Measurements from ENCODE around the gene COL16A1. TPM values are rescaled to one million over a fixed set of nuclear protein-coding genes. Genes with fewer than 3 reads are reported as not detected.

The COL16A1 gene
- total and polyA plus RNA-seq, 2 of the 4 experiments (the other 2 are of a cell fraction) = 34.2 to 62.8 TPM

- no peak for ATAC-seq (ENCODE audit: low read depth)
- no peak overlapping the region for H3K27ac ChIP-seq (ENCODE audit: insufficient read depth, low read length)
- BruUV-seq (replicated peaks) = no TSS peak
- intact Hi-C loops (cut with micrococcal nuclease) = no loop called here
- POLR2A ChIA-PET (ENCODE audit: unreplicated experiment) = no interaction called here
- dilution Hi-C loops (cut with HindIII; ENCODE audit: low sequenced_read_pairs, unreplicated experiment) = no loop called here
- H3K18ac ChIP-seq (ENCODE audit: low read depth, low read length) = no peak overlapping the region
- no peak overlapping the region for H2BK120ac ChIP-seq (ENCODE audit: low read depth, low read length)
- no peak overlapping the region for H4K8ac ChIP-seq (ENCODE audit: low read depth in 2 of 2, low read length in 2 of 2)
- peaks cover 29% of the 10 kb centered on the region for H3K9me1 ChIP-seq (ENCODE audit: insufficient read depth, low read length)
- no peaks in the 10 kb centered on the region for H4K20me1 ChIP-seq (ENCODE audit: insufficient read depth, low read length)
- H4K91ac ChIP-seq (ENCODE audit: insufficient read depth, low read depth, low read length) = no peak overlapping the region
- H2BK15ac ChIP-seq (ENCODE audit: low read depth, low read length) = no peak overlapping the region
- no peak for DNase-seq
- WGBS, 2 experiments (ENCODE audit: extremely low coverage in 2 of 2, insufficient read length in 1 of 2) = 85% methylated on average over 12 of the region's 12 CpGs; no CpG with 5 or more reads in 1 of the 2 experiments
- H2AK9ac ChIP-seq (replicated peaks; ENCODE audit: low read depth, low read length, poor library complexity) = no peak overlapping the region
- no peak for TF ChIP-seq CHD1 (IDR thresholded peaks at IDR 0.05; ENCODE audit: low read depth, low read length)
- TF ChIP-seq POLR2A (IDR thresholded peaks at IDR 0.05; ENCODE audit: low read depth, low read length) = no peak
- H3K4ac ChIP-seq (ENCODE audit: low read depth, low read length) = no peak overlapping the region; the same call in 1 of the 2 replicates
- H2BK5ac ChIP-seq (ENCODE audit: low read depth, low read length, poor library complexity, severe bottlenecking) = no peak overlapping the region
- no peak overlapping the region for H3K56ac ChIP-seq (ENCODE audit: extremely low read depth, insufficient read depth, low read length)
- in situ Hi-C loops (cut with MboI; ENCODE audit: low sequenced_read_pairs) = no loop called here
- no peak overlapping the region for H2AFZ ChIP-seq (replicated peaks; ENCODE audit: low read length, poor library complexity)
- CTCF ChIA-PET = no interaction called here
- H2BK20ac ChIP-seq (ENCODE audit: low read depth, low read length) = no peak overlapping the region
- H4K5ac ChIP-seq (ENCODE audit: low read depth, low read length) = no peak overlapping the region
- peak overlapping the region; percentile 13; the same call in 1 of the 2 replicates for H2AK5ac ChIP-seq (ENCODE audit: low read depth, low read length)
- H3K4me2 ChIP-seq (ENCODE audit: low read depth, low read length) = no peak overlapping the region
- no peak overlapping the region for H3K9ac ChIP-seq (ENCODE audit: low read depth, low read length)
- no peak overlapping the region for H3K14ac ChIP-seq (replicated peaks; ENCODE audit: low read depth, low read length)
- H3K9me3 ChIP-seq (ENCODE audit: control insufficient read depth, insufficient read depth, low read length) = no peaks in the 10 kb centered on the region
- H3K4me3 ChIP-seq (ENCODE audit: insufficient read depth, low read depth, low read length) = no peak overlapping the region
- peaks cover 30% of the 10 kb centered on the region for H3K4me1 ChIP-seq (ENCODE audit: control insufficient read depth, insufficient read depth, low read length)
- no peaks in the 10 kb centered on the region for H3K27me3 ChIP-seq (ENCODE audit: control insufficient read depth, insufficient read depth, low read length)
- H3K36me3 ChIP-seq (ENCODE audit: control insufficient read depth, insufficient read depth, low read length) = peaks cover 67% of the 10 kb centered on the region
- H3K79me1 ChIP-seq (ENCODE audit: low read depth in 1 of 2, low read length in 2 of 2) = peaks cover 7 to 62% of the 10 kb centered on the region in 2 experiments
- H3K23ac ChIP-seq (ENCODE audit: low read depth, low read length) = no peak overlapping the region
Measured at GRCh38 chr1:31697369-31697984, 6.3 kb downstream of the COL16A1 start.

All from IMR-90 (cell line).